ENCODE measurements around the gene CLIP4.

The CLIP4 gene

GRCh38 chr2:29226808-29227207, 111.6 kb downstream of the CLIP4 start:
- TF ChIP-seq CTCF (IDR thresholded peaks at IDR 0.05; ENCODE audit: insufficient read depth, low read depth, low read length, missing control alignments), result no peak
- H3K4me3 ChIP-seq (ENCODE audit: low read length), result no peak overlapping the region

DNA sequence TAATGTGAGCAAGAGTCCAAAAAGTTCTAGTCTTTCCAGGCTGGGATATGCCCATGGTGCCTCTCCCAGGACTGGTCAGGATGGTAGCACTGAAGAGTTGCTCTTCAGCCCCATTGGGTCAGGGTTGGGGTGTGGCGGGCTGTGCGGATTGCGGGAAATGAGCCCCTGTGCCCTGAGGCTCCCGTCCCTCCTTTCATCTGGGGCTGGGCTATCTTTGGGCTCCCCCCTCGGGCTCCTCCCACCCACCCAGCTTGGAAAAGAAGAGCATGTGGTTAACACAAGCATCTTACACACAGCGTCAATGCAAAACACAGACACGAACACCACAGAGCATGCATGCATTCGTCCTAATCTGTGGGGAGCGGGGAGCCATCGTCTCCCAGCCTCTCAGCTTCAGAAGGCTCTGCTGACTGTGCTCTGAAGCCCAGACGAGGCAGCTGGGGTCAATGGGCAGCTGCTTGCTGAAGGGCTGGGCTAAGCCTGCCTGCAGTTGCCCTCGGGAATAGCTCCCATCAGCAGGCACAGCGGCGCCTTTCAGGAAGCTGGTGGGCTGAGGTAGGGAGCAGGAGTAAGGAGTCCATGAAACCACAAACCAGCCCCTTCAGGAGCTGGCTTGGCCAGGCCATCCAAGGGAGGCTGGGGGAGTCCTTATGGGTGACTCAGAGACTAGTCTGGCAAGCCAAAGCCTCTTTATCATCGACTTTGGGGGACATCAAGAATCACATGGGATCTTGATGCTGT, 112.9 kb downstream of the CLIP4 start:
- no peak overlapping the region for H3K4me3 ChIP-seq (ENCODE audit: low read length)
- DNase-seq (ENCODE audit: low read depth), result peak; percentile 29
- TF ChIP-seq CTCF (IDR thresholded peaks at IDR 0.05; ENCODE audit: insufficient read depth, low read depth, low read length, missing control alignments), result no peak

More at GRCh38 chr2:29226808-29227207, 111.6 kb downstream of the CLIP4 start:
- DNase-seq (ENCODE audit: low read depth), result no peak

DNA sequence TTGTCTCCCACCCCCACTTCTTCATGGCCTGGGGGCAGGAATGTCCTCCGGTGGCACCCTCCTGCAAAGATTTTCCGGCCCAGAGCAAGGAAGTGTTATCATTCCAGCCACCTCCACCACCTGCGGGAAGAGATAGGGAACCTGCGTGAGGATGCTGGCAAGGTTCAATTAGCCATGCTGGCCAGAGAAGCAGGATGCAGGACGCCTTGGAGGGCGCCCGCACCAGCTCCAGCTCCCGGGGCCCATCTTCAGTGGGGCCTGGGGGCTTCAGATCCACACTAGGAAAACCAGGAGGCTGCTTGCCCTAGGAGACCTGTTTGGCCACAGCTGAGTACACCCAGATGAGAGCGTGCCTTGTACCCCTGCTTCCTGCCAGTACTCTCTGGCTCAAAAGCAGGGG, 113.7 kb downstream of the CLIP4 start:
- H3K4me3 ChIP-seq (ENCODE audit: low read length), result no peak overlapping the region
- no peak for TF ChIP-seq CTCF (IDR thresholded peaks at IDR 0.05; ENCODE audit: insufficient read depth, low read depth, low read length, missing control alignments)

GRCh38 chr2:29229640-29230039, 114.4 kb downstream of the CLIP4 start:
- DNase-seq (ENCODE audit: low read depth), result no peak
- no peak overlapping the region for H3K4me3 ChIP-seq (ENCODE audit: low read length)
- no peak for TF ChIP-seq CTCF (IDR thresholded peaks at IDR 0.05; ENCODE audit: insufficient read depth, low read depth, low read length, missing control alignments)

More for the DNA sequence above, 113.7 kb downstream of the CLIP4 start:
- DNase-seq (ENCODE audit: low read depth), result no peak

DNA sequence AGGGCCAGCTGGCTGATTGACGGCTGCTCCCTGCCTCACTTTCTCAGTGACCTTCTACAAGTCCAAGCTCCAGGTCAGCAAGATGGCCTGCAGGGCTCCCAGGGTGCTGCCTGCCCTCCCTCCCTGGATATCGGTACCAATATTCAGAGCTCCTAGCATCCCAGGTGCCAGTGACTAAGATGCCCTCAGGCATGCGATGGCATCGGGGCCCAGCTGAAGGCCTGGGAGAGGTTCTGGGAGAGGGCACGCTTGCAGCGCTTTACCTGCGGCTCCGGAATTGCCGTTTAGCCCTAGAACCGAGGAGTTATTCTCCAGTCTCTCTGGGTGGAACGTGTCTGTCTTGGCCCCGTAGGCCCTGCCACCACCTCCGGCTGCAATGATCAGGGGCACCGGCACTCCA, 116.8 kb downstream of the CLIP4 start:
- no peak overlapping the region for H3K4me3 ChIP-seq (ENCODE audit: low read length)
- DNase-seq (ENCODE audit: low read depth), result no peak
- no peak for TF ChIP-seq CTCF (IDR thresholded peaks at IDR 0.05; ENCODE audit: insufficient read depth, low read depth, low read length, missing control alignments)

- no peak overlapping the region for H3K4me3 ChIP-seq (ENCODE audit: low read length)
- DNase-seq (ENCODE audit: low read depth), result peak; percentile 92
- TF ChIP-seq CTCF (IDR thresholded peaks at IDR 0.05; ENCODE audit: insufficient read depth, low read depth, low read length, missing control alignments), result no peak
These were observed 118.2 kb downstream of the CLIP4 start for GRCh38 chr2:29233428-29233827.

GRCh38 chr2:29235411-29235810, 120.2 kb downstream of the CLIP4 start:
- DNase-seq (ENCODE audit: low read depth), result no peak
- TF ChIP-seq CTCF (IDR thresholded peaks at IDR 0.05; ENCODE audit: insufficient read depth, low read depth, low read length, missing control alignments), result no peak

More at GRCh38 chr2:29235411-29235810, 120.2 kb downstream of the CLIP4 start:
- no peak overlapping the region for H3K4me3 ChIP-seq (ENCODE audit: low read length)
